HG03045 (cell line): ENCODE results near the gene DBNDD1.
"Not testable (repeated sequence)": the region's sequence is repeated elsewhere in the genome, so short reads cannot be mapped to it uniquely, and the experiment has no call there.

ENCODE experiments used
- ATAC-seq: cut with Tn5 transposase; IDR thresholded peaks from one replicate; pipeline ENCODE4 v1.9.1; 2021; ENCODE audit warnings: mild to moderate bottlenecking, moderate library complexity; ENCODE audit not compliant: unreplicated experiment

The DBNDD1 gene

GRCh38 chr16:90012991-90013745 lies 6.1 kb downstream of the DBNDD1 start:
- no peak for ATAC-seq

GRCh38 chr16:90011908-90012501 lies 7.3 kb downstream of the DBNDD1 start:
- no peak for ATAC-seq

GRCh38 chr16:90011508-90011819 lies 7.8 kb downstream of the DBNDD1 start:
- no peak for ATAC-seq

GRCh38 chr16:90010676-90011507 lies 8.4 kb downstream of the DBNDD1 start:
- ATAC-seq, result no peak

- no peak for ATAC-seq
Observed at GRCh38 chr16:90009172-90009899, 9.9 kb downstream of the DBNDD1 start.

GRCh38 chr16:90008708-90009145 lies 10.5 kb downstream of the DBNDD1 start:
- ATAC-seq, result peak; percentile 54

GRCh38 chr16:90007635-90008234 lies 11.5 kb downstream of the DBNDD1 start:
- not testable (repeated sequence) for ATAC-seq

- ATAC-seq, result no peak
Observed at GRCh38 chr16:90007015-90007414, 12.2 kb downstream of the DBNDD1 start.

GRCh38 chr16:90005956-90006663 lies 13.1 kb downstream of the DBNDD1 start:
- no peak for ATAC-seq

GRCh38 chr16:90004577-90004976 lies 14.7 kb downstream of the DBNDD1 start:
- no peak for ATAC-seq

- no peak for ATAC-seq
Observed at GRCh38 chr16:90002759-90003158, 16.5 kb downstream of the DBNDD1 start.

GRCh38 chr16:90001761-90002503 lies 17.3 kb downstream of the DBNDD1 start:
- no peak for ATAC-seq

GRCh38 chr16:90000733-90001427 lies 18.4 kb downstream of the DBNDD1 start:
- ATAC-seq, result no peak

GRCh38 chr16:89999831-90000574 lies 19.3 kb downstream of the DBNDD1 start:
- no peak for ATAC-seq

GRCh38 chr16:89996178-89996489 lies 23.1 kb downstream of the DBNDD1 start:
- ATAC-seq, result no peak

- not testable (repeated sequence) for ATAC-seq
Observed at GRCh38 chr16:89995475-89996177, 23.6 kb downstream of the DBNDD1 start.

GRCh38 chr16:89994721-89995474 lies 24.4 kb downstream of the DBNDD1 start:
- not testable (repeated sequence) for ATAC-seq
